ENCODE results near the gene PIK3IP1.

Gene PIK3IP1

DNA sequence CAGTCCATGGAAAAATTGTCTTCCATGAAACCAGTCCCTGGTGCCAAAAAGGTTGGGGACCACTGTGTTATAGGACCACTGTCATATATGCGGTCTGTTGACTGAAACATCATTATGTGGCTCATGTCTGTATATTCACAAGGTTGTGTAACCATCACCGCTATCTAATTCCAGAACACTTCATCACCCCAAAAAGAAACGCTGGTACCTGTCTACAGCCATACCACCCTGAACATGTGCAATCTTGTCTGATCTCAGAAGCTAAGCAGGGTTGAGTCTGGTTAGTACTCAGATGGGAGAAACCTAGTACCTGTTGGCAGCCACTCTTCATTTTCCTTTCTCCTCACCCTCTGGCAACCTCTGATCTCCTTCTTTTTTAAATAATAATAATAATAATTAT, 12.9 kb upstream of the PIK3IP1 start:
- no peak for DNase-seq

DNA sequence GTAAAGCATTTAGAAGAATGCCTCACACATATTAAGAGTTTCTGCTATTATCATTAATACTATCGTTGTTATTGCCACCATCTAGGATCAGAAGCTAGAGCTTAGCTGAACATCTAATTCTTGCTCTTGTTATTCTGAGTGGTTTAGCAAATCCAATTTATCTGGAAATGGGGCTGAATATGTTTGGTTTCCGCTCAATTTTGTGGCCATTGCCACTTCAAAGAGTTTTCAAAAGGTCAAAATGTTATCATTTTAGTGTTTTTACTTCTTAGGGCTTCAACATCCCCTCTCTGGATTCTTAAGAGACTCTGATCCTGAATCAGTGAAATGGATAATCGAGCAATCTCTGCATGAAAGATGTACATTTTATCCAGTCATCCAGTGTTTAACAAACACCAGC, 10.2 kb upstream of the PIK3IP1 start:
- peak; percentile 54 for DNase-seq

DNA sequence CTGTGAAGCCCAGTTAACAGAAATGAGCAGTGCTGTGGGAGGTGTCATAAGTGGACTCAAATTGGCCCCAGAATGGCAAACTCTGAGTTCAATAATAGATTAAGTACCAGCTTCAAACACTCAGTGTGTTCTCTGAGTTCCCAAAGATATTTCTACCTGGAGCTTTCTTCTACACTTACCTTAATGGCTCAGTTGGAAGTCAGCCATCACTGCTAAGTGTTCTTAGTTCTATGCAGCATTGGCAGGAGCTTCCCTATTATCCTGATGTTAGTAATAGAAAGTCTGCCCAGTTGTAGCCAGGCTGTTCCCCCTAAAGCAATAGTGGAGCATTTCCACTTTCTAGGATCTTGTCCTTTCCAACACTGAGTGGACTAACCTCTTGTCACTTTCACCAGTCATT, 9.7 kb upstream of the PIK3IP1 start:
- no peak for DNase-seq

DNA sequence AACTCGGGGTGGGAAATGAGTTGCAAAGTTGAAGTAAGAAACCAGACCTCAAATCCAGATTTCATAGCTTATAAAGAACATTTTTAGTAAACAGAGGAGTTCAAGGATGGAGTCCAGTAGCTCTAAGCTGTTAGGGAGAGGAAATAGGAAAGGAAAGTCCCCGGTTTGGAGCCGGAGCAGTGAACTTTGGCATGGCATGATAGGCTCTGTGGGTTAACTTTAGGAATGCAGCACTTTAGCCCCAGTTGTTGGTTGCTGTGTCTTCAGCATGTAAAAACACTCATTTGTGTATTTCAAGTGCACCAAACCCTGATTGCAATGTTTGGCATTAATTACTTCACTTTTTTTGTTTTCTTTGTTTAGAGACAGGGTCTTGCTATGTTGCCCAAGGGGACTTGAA, 8.6 kb upstream of the PIK3IP1 start:
- DNase-seq, result no peak

DNA sequence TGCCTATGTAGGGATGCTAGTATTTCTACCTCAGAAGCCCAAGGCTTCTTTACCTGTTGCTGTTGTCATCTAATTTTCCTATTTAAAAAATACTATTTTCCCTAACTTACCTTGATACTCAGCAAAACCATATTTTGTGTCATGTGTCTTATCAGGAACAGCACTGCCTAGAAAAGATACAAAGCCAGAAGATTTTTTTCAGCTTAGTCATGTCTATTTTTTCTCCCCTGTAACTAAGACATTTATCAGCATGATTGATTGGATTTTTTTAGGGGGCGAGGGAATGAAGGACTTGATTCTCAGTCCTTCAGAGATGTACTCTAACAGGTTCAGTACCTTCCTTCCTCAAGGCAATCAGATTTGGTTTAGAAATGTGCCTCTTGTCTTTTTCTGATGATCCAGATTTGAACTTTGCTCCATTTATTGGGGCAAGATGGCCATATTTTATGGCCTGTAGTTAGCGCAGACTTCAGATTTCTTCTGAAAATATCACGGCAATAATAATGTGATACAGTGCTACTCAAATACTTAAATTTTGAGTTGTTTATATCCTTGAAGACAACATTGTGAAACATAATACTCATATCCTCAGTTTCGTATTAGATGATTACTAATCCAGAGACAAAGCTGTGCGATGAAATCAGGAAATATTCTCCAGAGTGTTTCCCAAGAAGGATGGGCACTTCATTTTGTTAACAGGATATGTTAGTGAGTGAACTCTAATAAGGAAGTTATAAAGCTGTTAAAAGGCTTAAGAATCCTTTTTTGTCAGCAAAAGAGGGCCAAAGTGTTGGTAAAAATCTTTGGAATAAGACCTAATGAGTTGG, 3.8 kb upstream of the PIK3IP1 start:
- no peak for DNase-seq

DNA sequence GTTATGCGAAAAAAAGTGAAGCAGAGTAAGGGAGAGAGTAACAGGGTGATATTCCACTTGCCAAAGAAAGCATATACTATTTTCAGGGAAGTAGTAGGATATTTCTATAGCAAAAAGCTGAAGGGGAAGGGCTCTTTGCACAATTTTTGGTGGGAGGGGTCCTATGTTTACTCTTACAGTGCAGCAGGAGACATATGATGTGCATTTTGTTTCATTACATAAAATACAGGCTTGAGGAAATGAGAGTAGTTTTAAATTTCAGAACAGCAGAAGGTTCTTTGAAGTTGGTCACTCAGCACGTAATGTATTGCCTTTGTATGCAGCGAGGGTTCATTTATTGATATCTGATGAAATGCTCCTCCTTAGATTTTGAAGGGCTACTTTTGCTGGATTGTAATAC, 3.1 kb upstream of the PIK3IP1 start:
- no peak for DNase-seq

DNA sequence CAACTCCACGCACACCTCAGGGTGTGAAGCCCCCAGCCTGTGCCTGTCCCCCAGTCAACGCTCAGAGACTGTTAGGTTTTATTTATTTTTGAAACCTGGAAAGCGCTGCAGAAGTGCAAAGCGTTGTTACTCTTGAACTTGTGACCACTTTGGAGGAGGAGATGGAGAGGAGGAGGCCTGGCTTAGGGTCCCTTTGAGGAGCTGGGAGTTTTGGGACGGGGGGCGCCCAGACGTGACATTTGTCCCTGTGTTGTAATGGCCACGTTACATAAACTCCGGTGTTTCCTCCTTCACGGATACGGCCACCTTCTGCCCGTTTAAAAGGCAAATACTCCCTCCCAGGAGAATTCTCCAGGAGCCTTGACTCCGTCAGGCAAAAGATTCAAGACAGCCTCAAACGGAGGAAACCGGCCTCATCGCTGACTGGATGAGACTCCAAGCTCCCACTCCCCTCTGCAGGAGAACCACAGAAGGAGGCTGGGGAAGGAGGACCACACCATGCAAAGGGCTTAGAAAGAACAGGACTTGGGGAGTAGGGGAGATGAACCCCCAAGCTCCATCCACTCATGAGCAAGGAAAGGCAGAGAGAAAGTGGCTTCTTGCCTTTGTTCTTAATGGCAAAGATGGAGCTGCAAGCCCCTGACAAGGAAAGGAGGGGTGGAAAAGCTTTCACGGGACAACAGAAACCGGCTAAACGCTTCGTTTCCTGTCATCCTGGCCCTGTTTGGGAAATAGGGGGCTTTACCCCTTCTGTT, 630 bp downstream of the PIK3IP1 start:
- no peak for DNase-seq

DNA sequence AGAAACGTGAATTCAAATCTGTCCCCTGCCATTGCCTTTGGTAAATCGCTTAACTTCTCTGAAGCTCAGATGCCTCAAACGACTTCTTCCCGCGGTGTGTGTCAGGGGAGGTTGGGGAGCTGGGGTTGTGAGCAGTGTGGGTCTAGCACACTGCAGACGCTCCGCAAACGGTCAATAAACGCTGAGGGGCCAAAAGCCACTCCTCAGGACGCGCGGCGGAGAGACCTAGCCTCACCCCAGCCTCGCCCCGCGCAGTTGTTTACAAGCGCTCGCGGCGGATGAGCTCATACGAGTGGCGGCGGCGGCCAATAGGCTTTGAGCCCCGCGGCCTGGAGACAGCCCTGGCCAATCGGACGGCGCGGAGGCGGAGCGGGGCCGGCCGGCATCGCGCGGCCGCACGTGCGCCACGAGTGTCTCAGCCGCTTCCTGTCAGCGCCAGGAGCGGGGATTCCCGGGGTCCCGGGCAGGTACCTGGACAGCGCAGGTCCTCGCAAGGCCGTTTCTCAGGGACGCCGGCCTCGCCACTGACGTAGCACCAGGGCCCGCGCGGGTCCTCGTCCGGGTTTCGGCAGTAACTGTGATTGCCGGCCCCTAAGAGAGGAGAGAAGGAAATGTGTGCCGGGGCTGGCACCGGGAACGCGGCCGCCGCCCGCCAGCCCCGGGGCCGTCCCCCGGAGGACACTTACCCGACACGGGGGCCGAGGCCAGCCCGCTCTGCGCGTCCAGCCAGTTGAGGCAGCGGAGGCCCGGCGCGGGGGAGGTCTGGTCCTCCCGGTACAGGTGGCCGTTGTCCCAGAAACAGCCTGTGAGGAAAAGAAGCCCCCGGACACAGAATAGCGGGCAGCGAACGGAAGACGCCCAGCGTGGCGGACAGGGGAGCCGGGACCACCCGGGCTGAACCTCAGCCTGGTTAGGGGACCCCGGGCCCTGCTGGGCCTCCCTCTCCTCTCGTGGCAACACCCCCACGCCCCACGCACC, 1.5 kb downstream of the PIK3IP1 start:
- peak; percentile 97 for DNase-seq

DNA sequence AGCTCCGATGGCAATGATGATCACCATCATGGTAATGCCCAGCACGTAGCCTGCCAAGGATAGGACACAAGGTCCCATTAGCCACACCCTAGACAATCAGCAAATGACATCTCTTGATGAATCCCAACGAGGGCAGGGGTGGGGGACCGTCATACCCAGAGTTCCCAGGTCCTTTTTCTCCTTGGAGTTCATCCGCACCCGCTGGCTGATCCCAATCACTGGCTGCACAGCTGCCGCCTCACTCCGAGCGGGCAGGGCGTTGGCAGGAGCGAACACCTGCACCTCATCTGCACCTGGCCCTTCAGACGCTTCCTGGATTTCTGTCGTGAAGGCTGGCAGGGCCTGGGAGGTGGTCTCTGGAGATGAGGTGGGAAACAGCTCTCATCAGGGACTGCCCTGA, 2.9 kb downstream of the PIK3IP1 start:
- DNase-seq, result no peak

DNA sequence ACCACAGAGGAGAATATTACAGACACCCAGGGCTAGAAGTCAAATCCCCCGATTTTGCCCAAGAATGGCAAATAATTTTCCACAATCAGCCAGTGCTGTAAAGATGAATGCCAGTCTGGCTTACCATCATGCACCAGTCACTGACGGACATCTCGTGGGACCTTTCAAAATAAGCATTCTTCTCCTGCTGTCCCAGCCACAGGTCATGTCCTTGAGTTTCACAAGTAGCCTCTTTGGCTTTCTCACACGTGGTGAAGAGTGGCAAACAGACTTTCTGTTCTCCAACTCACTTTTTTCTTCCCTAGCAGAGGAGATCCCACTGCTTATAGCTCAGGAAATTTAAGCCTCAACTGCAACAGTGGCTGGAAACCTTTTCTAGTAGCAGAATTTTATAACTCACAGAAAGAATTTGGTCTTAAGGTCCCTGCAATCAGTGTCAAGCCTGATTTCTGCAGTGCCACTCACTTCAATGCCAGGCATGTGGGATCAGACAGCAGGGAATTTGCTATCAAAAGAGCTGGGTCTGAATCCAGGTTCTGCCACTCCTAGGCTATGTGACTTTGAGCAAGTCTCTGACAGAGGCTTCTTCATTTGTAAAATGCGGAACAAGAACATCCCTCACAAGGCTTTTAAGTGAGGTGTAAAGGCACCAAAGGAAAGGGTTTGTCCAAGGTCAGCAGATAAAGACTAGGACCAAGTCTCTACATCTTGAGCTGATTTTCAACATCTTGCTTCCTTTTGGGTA, 3.6 kb downstream of the PIK3IP1 start:
- no peak for DNase-seq

DNA sequence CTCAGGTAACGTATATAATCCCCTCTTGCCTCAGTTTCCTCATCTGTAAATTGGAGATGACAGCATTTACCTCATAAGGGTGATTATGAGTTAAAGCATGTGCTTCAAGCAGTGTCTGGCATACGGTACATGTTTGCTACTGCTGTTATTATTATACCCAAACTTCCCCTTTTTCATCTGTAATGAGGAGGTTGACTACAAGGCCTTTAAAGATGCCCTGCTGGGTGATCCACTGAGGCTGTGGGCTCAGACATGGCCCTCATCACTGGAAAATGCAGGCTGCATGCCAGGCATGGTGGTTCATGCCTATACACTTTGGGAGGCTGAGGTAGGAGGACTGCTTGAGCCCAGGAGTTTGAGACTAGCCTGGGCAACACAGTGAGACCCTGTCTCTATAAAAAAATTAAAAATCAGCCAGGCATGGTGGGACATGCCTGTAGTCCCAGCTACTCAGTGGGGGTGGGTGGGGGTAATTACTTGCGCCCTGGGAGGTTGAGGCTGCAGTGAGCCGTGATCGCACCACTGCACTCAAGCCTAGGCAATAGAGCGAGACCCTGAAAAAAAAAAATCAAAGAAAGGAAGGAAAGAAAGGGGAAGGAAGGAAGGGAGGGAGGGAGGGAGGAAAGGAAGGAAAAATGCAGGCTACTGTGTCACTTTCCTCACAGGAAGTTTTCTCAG, 4.3 kb downstream of the PIK3IP1 start:
- DNase-seq, result no peak

DNA sequence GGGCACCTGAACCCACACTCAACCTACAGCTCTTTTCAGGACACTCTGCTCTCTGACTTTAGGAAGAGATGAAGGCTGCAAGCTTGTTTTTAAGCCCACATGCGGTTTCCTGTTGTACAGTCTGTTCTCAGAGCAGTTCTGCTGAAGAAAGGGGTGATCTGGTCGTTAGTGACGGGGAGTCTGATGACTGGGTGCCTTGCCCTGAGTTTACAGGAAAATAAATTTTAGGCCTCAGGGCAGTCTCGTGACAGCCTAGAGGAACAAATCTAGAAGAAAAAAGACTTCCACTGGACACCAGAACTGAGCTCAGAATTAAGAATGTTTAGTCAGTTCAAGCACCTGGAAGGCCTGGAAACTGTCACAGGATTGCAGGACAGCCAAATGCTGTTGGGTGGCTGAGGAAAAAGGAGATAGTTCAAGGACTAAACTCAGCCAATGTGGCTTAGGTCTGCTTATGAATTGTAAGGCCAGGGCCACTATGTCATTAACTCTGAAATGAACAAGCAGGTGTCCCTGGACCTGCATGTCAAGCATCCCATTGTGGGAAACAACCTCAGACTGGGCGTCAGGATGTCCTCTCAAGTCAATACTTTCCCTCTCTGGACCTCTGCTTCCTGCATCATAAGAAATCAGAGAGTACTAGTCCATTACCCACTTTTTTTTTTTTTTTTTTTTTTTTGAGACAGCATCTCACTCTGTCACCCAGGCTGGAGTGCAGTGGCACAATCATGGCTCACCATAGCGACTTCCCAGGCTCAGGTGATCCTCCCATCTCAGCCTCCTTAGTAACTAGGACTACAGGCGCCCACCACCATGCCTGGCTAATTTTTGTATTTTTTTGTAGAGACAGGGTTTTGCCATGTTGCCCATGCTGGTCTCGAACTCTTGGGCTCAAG, 5.7 kb downstream of the PIK3IP1 start:
- DNase-seq, result peak; percentile 92

DNA sequence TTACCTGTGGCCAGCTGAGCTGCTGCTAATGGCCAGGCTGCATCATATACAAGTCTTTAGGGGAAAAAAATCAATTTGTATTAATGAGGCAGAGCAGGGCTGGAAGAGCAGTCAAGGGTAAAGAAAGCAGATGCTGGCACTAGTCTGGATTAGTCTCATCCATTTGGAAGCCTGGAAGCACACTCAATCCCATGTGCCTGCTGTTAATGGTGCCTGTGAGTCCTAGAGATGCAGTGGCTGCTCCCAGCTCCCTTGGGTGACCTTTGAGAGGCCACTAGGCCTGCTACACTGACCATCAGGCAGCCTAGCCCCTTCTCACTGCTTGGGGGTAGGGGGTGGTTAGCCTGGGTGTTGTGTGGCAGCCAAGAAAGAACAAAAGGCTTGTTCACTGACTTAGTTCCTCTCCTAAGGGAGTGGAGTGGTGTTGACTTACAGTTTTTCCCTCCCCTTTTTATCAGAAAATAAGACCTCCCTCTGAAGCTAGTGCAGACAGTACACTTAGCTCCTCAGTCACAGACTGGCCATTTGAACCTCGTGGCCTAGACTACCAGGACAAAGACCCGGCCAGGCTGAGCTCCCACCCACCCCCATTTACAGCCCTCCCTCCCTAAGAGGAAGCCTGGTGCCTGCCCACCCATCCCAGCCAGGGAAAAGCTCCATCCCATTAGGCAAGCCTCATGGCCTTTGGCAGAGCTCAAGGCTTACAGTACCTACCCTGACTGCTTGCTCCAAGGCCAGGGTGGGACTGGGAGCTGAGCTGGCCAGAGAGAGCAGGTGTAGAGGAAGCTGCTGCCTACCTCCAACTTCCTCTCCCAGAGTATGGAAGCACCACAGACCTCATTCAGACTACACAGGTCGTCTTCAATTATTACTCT, 7.8 kb downstream of the PIK3IP1 start:
- no peak for DNase-seq

DNA sequence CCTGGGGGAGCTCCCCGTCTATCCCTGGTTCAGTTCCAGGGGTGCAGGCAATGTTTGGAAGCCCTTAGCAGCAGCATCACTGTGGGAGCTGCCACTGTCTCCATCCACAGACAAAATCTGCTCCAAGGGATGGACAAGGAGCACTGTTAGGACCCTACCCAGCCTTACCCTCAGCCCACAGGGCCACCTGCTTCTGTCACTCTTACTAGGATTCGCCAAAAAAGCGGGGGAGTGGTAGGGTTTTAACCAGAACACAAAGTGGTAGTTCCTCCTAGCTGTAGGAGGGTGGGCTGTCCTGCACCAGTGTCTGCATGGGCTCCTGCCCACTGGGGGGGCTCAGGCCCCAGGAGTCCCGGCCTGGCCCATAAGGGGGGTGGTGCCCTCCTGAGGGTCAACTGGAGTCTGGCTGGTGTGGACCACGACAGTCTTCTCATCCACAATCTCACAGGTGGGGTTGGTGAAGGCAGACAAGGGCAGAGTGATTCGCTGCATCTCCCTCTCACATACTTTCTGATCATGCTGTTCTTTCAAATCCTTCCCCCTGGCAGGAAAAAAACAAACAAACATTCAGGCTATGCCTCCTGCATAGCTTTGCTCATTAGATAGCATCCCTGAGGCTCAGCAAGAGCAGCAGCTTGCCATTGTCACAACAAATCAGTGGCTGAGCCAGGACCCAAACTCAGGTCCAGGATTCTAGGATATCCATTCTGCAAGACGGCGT, 9.4 kb downstream of the PIK3IP1 start:
- no peak for DNase-seq

DNA sequence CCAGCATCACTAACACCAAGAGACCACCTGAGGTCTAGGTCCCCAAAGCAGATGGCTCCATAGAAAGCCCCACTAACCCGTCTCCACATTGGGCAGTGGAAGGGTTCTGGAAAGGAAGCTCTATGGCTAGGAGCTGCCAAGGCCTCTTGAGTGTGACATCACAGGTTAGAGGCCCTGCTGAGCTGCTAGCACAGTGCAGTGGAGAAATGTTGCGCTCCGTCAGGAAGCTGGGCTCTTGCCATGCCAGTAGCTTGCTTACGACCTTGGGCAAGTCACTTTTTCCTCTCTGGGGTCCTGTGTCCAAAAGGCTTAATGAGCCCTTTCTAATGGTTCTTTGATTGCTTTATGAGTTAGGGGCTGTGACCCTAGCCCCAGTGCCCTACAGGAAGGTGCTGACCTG, 10.6 kb downstream of the PIK3IP1 start:
- no peak for DNase-seq

DNA sequence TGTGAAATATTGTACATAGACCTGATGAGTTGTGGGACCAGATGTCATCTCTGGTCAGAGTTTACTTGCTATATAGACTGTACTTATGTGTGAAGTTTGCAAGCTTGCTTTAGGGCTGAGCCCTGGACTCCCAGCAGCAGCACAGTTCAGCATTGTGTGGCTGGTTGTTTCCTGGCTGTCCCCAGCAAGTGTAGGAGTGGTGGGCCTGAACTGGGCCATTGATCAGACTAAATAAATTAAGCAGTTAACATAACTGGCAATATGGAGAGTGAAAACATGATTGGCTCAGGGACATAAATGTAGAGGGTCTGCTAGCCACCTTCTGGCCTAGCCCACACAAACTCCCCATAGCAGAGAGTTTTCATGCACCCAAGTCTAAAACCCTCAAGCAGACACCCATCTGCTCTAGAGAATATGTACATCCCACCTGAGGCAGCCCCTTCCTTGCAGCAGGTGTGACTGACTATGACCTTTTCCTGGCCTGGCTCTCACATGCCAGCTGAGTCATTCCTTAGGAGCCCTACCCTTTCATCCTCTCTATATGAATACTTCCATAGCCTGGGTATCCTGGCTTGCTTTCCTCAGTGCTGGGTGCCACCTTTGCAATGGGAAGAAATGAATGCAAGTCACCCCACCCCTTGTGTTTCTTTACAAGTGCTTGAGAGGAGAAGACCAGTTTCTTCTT, 12.3 kb downstream of the PIK3IP1 start:
- DNase-seq, result no peak

DNA sequence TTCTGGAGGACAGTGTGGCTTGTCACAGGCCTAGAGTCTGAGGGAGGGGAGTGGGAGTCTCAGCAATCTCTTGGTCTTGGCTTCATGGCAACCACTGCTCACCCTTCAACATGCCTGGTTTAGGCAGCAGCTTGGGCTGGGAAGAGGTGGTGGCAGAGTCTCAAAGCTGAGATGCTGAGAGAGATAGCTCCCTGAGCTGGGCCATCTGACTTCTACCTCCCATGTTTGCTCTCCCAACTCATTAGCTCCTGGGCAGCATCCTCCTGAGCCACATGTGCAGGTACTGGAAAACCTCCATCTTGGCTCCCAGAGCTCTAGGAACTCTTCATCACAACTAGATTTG, 13.0 kb downstream of the PIK3IP1 start:
- DNase-seq, result no peak

DNA sequence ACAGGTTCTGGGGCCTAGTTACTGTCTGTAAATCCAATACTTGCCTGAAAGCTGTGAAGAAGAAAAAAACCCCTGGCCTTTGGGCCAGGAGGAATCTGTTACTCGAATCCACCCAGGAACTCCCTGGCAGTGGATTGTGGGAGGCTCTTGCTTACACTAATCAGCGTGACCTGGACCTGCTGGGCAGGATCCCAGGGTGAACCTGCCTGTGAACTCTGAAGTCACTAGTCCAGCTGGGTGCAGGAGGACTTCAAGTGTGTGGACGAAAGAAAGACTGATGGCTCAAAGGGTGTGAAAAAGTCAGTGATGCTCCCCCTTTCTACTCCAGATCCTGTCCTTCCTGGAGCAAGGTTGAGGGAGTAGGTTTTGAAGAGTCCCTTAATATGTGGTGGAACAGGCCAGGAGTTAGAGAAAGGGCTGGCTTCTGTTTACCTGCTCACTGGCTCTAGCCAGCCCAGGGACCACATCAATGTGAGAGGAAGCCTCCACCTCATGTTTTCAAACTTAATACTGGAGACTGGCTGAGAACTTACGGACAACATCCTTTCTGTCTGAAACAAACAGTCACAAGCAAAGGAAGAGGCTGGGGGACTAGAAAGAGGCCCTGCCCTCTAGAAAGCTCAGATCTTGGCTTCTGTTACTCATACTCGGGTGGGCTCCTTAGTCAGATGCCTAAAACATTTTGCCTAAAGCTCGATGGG, 13.5 kb downstream of the PIK3IP1 start:
- peak; percentile 88 for DNase-seq

Data from CD4-positive, alpha-beta T cell treated with Interleukin-4 for 4 hours (primary cell).